Spleen (tissue), 7 donors: ENCODE data around the gene REXO1.

ENCODE experiments used
- CTCF ChIP-seq, 11 experiments: fragments of 200-600 bp in 7 of 11; fragments of 450-650 bp in 4 of 11; sonication (generic) in 4 of 11; IDR thresholded peaks in 8 of 11; conservative IDR thresholded peaks in 3 of 11; 1 replicate in 7 of 11; 2 replicates in 4 of 11; pipeline versions ENCODE4 v1.4.0 to v1.8.0; 2016 to 2021; ENCODE audit warnings: antibody characterized with exemption in 11 of 11, inconsistent platforms in 4 of 11, mild to moderate bottlenecking in 1 of 11
- POLR2A ChIP-seq, 3 donors: fragments of 450-650 bp; IDR thresholded peaks; one replicate each; pipeline ENCODE4 v1.5.1; 2017; ENCODE audit warnings: antibody characterized with exemption in 3 of 3, mild to moderate bottlenecking in 1 of 3
- donor health status: DM: no; HTN: no; CAD: no; lungs with moderate emphysema.
- donor health status: DM: no; HTN: no; CAD: no.
- donor health status: DM: no; HTN: no; CAD: no.

GRCh38 chr19:1832046-1832663 is 16.1 kb downstream of the REXO1 start:
- TF ChIP-seq CTCF (IDR thresholded peaks at IDR 0.05 in 8 of 11, conservative IDR thresholded peaks at IDR 0.05 in 3 of 11) (no peak), POLR2A (IDR thresholded peaks at IDR 0.05) (no peak)
